ENCODE data around the gene PGRMC2. TPM values are rescaled to one million over a fixed set of nuclear protein-coding genes. Genes with fewer than 3 reads are reported as not detected.
"Not testable (repeated sequence)": the region's sequence is repeated elsewhere in the genome, so short reads cannot be mapped to it uniquely, and the experiment has no call there.

The PGRMC2 gene
- total and polyA plus RNA-seq, 4 donors: 28.9 to 44.3 (median 32.1) TPM

DNA sequence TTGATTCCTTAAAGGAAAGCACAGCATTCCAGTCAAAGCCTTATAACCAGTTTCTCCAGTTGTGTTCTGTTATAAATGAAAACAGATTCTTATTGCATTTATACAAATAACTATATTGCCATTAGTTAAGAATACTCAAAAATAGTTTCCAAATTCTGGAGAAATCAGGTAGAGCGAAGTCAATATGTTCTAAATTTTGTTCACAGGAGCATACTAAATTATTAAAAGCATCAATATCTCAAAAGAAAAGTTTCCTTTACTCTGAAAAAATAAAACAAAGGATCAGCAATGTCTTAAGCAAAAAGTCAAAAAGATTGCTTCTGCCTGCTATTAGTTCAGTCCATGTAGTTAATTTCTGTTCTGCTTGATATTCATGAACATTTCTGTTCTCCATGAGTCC is 39.7 kb downstream of the PGRMC2 start:
- DNase-seq (ENCODE audit: low spot score): no peak
- no peaks in the 10 kb centered on the region for H3K27me3 ChIP-seq (ENCODE audit: control insufficient read depth in 4 of 4, insufficient read depth in 4 of 4, low read length in 3 of 4)
- H3K9ac ChIP-seq (ENCODE audit: low read depth in 1 of 2, low read length in 2 of 2): no peak overlapping the region
- H3K4me1 ChIP-seq (ENCODE audit: control insufficient read depth in 4 of 4, insufficient read depth in 4 of 4, low read length in 3 of 4): no peaks in the 10 kb centered on the region
- no peak overlapping the region for H3K4me3 ChIP-seq (ENCODE audit: low read depth in 1 of 3, low read length in 3 of 3)
- no peaks in the 10 kb centered on the region for H3K36me3 ChIP-seq (ENCODE audit: control insufficient read depth in 4 of 4, insufficient read depth in 3 of 4, low read depth in 1 of 4, low read length in 3 of 4)
- no peaks in the 10 kb centered on the region for H3K9me3 ChIP-seq (ENCODE audit: control insufficient read depth in 4 of 4, low read length in 3 of 4)
- TF ChIP-seq, protein P1, sequence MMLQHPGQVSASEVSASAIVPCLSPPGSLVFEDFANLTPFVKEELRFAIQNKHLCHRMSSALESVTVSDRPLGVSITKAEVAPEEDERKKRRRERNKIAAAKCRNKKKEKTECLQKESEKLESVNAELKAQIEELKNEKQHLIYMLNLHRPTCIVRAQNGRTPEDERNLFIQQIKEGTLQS (IDR thresholded peaks at IDR 0.05): no peak
- TF ChIP-seq YY1 (IDR thresholded peaks at IDR 0.05) (no peak), NR2F2 (IDR thresholded peaks at IDR 0.05) (no peak), FOXA1 (IDR thresholded peaks at IDR 0.05) (no peak), RAD21 (IDR thresholded peaks at IDR 0.05) (no peak)
- WGBS: 98% methylated on average over 1 of the region's 1 CpG
- H3K27ac ChIP-seq (ENCODE audit: low read depth in 1 of 2, low read length in 2 of 2): no peak overlapping the region

DNA sequence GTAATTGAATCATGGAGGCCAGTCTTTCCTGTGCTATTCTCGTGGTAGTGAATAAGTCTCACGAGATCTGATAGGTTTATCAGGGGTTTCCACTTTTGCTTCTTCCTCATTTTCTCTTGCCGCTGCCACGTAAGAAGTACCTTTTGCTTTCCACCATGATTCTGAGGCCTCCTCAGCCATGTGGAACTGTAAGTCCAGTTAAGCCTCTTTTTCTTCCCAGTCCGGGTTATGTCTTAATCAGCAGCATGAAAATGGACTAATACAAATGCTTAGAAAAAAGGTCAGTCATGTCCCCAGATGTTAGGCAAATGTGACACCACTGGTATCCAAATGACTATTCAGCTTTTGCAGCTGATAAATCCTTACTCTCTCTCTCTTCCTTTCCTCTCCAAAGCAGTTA is 42.2 kb downstream of the PGRMC2 start:
- WGBS: 90% methylated on average over 5 of the region's 5 CpGs
- H3K36me3 ChIP-seq (ENCODE audit: control insufficient read depth in 4 of 4, insufficient read depth in 3 of 4, low read depth in 1 of 4, low read length in 3 of 4); H3K4me1 ChIP-seq (ENCODE audit: control insufficient read depth in 4 of 4, insufficient read depth in 4 of 4, low read length in 3 of 4); H3K27me3 ChIP-seq (ENCODE audit: control insufficient read depth in 4 of 4, insufficient read depth in 4 of 4, low read length in 3 of 4); H3K4me3 ChIP-seq (ENCODE audit: low read depth in 1 of 3, low read length in 3 of 3); DNase-seq (ENCODE audit: low spot score); H3K9ac ChIP-seq (ENCODE audit: low read depth in 1 of 2, low read length in 2 of 2); H3K9me3 ChIP-seq (ENCODE audit: control insufficient read depth in 4 of 4, low read length in 3 of 4); H3K27ac ChIP-seq (ENCODE audit: low read depth in 1 of 2, low read length in 2 of 2): not testable (repeated sequence)

DNA sequence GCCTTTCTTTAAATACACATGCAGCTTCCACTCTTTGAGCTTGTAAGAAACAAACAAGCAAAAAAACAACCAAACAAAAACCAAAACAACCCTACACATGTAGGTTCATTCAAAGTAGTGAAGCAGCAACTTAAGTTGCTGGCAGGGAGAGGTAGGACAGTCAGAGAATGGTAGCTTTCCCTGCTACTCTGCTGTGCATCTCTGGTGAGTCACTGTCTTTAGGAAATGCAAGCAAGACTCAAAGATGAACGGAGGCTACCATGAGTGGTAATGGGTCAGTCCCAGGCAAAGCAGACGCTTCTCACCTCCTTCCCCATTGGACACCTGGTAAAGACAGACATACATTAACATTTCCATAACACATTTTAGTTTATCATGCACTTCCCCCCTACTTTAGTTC is 43.2 kb downstream of the PGRMC2 start:
- no peaks in the 10 kb centered on the region for H3K27me3 ChIP-seq (ENCODE audit: control insufficient read depth in 4 of 4, insufficient read depth in 4 of 4, low read length in 3 of 4)
- H3K4me1 ChIP-seq (ENCODE audit: control insufficient read depth in 4 of 4, insufficient read depth in 4 of 4, low read length in 3 of 4): peaks cover 0 to 9% (median 2%) of the 10 kb centered on the region in 4 donors
- no peak overlapping the region for H3K9ac ChIP-seq (ENCODE audit: low read depth in 1 of 2, low read length in 2 of 2)
- H3K36me3 ChIP-seq (ENCODE audit: control insufficient read depth in 4 of 4, insufficient read depth in 3 of 4, low read depth in 1 of 4, low read length in 3 of 4): no peaks in the 10 kb centered on the region
- TF ChIP-seq, protein P2, sequence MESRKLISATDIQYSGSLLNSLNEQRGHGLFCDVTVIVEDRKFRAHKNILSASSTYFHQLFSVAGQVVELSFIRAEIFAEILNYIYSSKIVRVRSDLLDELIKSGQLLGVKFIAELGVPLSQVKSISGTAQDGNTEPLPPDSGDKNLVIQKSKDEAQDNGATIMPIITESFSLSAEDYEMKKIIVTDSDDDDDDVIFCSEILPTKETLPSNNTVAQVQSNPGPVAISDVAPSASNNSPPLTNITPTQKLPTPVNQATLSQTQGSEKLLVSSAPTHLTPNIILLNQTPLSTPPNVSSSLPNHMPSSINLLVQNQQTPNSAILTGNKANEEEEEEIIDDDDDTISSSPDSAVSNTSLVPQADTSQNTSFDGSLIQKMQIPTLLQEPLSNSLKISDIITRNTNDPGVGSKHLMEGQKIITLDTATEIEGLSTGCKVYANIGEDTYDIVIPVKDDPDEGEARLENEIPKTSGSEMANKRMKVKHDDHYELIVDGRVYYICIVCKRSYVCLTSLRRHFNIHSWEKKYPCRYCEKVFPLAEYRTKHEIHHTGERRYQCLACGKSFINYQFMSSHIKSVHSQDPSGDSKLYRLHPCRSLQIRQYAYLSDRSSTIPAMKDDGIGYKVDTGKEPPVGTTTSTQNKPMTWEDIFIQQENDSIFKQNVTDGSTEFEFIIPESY (IDR thresholded peaks at IDR 0.05): no peak
- TF ChIP-seq JUND (IDR thresholded peaks at IDR 0.05) (no peak), EGR1 (IDR thresholded peaks at IDR 0.05; ENCODE audit: low read depth in 2 of 2) (no peak), YY1 (IDR thresholded peaks at IDR 0.05) (no peak), NR2F2 (IDR thresholded peaks at IDR 0.05) (no peak), HNF4G (IDR thresholded peaks at IDR 0.05) (no peak), RXRA (IDR thresholded peaks at IDR 0.05) (no peak), RAD21 (IDR thresholded peaks at IDR 0.05) (no peak), TAF1 (conservative IDR thresholded peaks at IDR 0.05) (no peak), FOXA2 (IDR thresholded peaks at IDR 0.05) (no peak), FOXA1 (IDR thresholded peaks at IDR 0.05) (no peak), HNF4A (conservative IDR thresholded peaks at IDR 0.05) (no peak), SP1 (IDR thresholded peaks at IDR 0.05) (no peak), GABPA (IDR thresholded peaks at IDR 0.05 in 1 of 2, conservative IDR thresholded peaks at IDR 0.05 in 1 of 2) (no peak)
- TF ChIP-seq, protein P3, sequence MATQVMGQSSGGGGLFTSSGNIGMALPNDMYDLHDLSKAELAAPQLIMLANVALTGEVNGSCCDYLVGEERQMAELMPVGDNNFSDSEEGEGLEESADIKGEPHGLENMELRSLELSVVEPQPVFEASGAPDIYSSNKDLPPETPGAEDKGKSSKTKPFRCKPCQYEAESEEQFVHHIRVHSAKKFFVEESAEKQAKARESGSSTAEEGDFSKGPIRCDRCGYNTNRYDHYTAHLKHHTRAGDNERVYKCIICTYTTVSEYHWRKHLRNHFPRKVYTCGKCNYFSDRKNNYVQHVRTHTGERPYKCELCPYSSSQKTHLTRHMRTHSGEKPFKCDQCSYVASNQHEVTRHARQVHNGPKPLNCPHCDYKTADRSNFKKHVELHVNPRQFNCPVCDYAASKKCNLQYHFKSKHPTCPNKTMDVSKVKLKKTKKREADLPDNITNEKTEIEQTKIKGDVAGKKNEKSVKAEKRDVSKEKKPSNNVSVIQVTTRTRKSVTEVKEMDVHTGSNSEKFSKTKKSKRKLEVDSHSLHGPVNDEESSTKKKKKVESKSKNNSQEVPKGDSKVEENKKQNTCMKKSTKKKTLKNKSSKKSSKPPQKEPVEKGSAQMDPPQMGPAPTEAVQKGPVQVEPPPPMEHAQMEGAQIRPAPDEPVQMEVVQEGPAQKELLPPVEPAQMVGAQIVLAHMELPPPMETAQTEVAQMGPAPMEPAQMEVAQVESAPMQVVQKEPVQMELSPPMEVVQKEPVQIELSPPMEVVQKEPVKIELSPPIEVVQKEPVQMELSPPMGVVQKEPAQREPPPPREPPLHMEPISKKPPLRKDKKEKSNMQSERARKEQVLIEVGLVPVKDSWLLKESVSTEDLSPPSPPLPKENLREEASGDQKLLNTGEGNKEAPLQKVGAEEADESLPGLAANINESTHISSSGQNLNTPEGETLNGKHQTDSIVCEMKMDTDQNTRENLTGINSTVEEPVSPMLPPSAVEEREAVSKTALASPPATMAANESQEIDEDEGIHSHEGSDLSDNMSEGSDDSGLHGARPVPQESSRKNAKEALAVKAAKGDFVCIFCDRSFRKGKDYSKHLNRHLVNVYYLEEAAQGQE (IDR thresholded peaks at IDR 0.05): no peak
- TF ChIP-seq, protein P4, sequence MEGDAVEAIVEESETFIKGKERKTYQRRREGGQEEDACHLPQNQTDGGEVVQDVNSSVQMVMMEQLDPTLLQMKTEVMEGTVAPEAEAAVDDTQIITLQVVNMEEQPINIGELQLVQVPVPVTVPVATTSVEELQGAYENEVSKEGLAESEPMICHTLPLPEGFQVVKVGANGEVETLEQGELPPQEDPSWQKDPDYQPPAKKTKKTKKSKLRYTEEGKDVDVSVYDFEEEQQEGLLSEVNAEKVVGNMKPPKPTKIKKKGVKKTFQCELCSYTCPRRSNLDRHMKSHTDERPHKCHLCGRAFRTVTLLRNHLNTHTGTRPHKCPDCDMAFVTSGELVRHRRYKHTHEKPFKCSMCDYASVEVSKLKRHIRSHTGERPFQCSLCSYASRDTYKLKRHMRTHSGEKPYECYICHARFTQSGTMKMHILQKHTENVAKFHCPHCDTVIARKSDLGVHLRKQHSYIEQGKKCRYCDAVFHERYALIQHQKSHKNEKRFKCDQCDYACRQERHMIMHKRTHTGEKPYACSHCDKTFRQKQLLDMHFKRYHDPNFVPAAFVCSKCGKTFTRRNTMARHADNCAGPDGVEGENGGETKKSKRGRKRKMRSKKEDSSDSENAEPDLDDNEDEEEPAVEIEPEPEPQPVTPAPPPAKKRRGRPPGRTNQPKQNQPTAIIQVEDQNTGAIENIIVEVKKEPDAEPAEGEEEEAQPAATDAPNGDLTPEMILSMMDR (IDR thresholded peaks at IDR 0.05; ENCODE audit: low read depth, low read length, missing input control): no peak
- TF ChIP-seq, protein P5, sequence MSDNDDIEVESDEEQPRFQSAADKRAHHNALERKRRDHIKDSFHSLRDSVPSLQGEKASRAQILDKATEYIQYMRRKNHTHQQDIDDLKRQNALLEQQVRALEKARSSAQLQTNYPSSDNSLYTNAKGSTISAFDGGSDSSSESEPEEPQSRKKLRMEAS (IDR thresholded peaks at IDR 0.05): no peak
- TF ChIP-seq, protein P1 (IDR thresholded peaks at IDR 0.05): no peak
- no peaks in the 10 kb centered on the region for H3K9me3 ChIP-seq (ENCODE audit: control insufficient read depth in 4 of 4, low read length in 3 of 4)
- H3K27ac ChIP-seq (ENCODE audit: low read depth in 1 of 2, low read length in 2 of 2): no peak overlapping the region
- no peak overlapping the region for H3K4me3 ChIP-seq (ENCODE audit: low read depth in 1 of 3, low read length in 3 of 3)
- WGBS: 93% methylated on average over 2 of the region's 2 CpGs
- DNase-seq (ENCODE audit: low spot score): no peak
